Calu3 (cell line): ENCODE results near the gene IRF9. TPM values are rescaled to one million over a fixed set of nuclear protein-coding genes. Genes with fewer than 3 reads are reported as not detected.

Experiments
- BruUV-seq: library from RNA; stranded (reverse); fragments of 400-500 nt; replicated peaks from 2 replicates; lab custom pipeline; 2021; lab: Mats Ljungman, UMichigan
- CTCF ChIA-PET: fragments of 300-600 bp; sonication (Branson Sonifier 250); formaldehyde crosslinking; loops from one replicate; lab custom pipeline; 2022; ENCODE audit warnings: antibody characterized with exemption; lab: Charles Lee
- DNase-seq: peaks from one replicate; pipeline ENCODE4 v3.0.0; 2022
- H3K27ac Mint-ChIP-seq: one replicate; pipeline ENCODE4 v1.8.0; 2022; ENCODE audit warnings: mixed read lengths; ENCODE audit not compliant: unreplicated experiment
- H3K27me3 Mint-ChIP-seq: one replicate; pipeline ENCODE4 v1.8.0; 2022; ENCODE audit warnings: mixed read lengths; ENCODE audit not compliant: unreplicated experiment
- H3K36me3 Mint-ChIP-seq: one replicate; pipeline ENCODE4 v1.8.0; 2022; ENCODE audit warnings: mild to moderate bottlenecking, moderate library complexity, mixed read lengths; ENCODE audit not compliant: insufficient read depth, unreplicated experiment
- H3K4me1 Mint-ChIP-seq: one replicate; pipeline ENCODE4 v1.8.0; 2022; ENCODE audit warnings: mild to moderate bottlenecking, low read depth, mixed read lengths; ENCODE audit not compliant: unreplicated experiment
- H3K4me3 Mint-ChIP-seq: one replicate; pipeline ENCODE4 v1.8.0; 2022; ENCODE audit warnings: mild to moderate bottlenecking, low read depth, moderate library complexity, mixed read lengths; ENCODE audit not compliant: unreplicated experiment
- H3K9me3 Mint-ChIP-seq: one replicate; pipeline ENCODE4 v1.8.0; 2022; ENCODE audit warnings: low read depth, mixed read lengths; ENCODE audit not compliant: unreplicated experiment
- intact Hi-C: fragments of 100-400 bp; cut with micrococcal nuclease; formaldehyde crosslinking; loops from one replicate; pipeline ENCODE4 v1.10.0; 2022; ENCODE audit not compliant: unreplicated experiment
- total RNA-seq: library from RNA; stranded (reverse); gene quantifications from 2 replicates; pipeline ENCODE4 v1.2.3, GENCODE V29; 2022
- TF ChIP-seq, protein P1 (sequence below): fragments of 200-600 bp; IDR thresholded peaks from one replicate; pipeline ENCODE4 v1.8.0; 2022; ENCODE audit warnings: antibody characterized with exemption; ENCODE audit not compliant: unreplicated experiment

Gene IRF9
- total RNA-seq, 1 experiment from 2014 or later = 124 TPM

DNA sequence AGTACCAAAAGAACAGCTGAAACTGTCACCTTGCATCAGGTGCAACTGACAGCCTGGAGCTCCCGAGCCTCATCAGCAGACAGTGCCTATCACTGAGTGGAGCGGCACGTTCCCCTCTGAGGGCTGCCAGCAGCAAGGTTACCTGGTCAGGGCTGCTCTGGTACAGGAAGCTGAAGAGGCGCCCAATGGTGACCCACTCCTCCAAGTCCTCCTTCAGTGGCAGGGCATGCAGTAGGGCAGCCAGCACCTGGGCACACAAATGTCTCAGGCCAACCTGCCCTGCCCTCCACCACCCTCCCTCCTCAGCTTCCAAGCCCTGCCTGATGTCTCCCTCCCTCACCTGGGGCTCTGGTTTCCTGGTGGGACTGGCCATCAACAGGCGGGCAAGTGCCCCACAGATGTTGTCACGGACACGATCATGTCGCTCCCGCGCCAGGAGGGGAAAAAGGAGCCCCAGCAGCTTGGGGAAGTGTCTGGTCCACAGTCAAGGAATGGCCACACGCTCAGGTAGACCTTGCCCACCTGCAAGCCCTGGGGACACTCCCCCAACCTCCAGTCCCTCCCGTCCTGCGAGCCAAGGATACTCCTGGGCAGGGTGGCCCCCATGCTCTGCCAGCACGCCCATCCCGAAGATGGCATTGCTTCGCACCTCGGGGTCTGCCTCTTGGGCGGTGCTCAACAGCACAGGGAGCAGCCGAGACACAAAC is 20.5 kb downstream of the IRF9 start:
- H3K9me3 Mint-ChIP-seq = no peaks in the 10 kb centered on the region
- DNase-seq = no peak
- H3K27ac Mint-ChIP-seq = no peak overlapping the region
- H3K27me3 Mint-ChIP-seq = no peaks in the 10 kb centered on the region
- BruUV-seq = no TSS peak
- CTCF ChIA-PET = no interaction called here
- intact Hi-C loops = no loop called here
- TF ChIP-seq, protein P1, sequence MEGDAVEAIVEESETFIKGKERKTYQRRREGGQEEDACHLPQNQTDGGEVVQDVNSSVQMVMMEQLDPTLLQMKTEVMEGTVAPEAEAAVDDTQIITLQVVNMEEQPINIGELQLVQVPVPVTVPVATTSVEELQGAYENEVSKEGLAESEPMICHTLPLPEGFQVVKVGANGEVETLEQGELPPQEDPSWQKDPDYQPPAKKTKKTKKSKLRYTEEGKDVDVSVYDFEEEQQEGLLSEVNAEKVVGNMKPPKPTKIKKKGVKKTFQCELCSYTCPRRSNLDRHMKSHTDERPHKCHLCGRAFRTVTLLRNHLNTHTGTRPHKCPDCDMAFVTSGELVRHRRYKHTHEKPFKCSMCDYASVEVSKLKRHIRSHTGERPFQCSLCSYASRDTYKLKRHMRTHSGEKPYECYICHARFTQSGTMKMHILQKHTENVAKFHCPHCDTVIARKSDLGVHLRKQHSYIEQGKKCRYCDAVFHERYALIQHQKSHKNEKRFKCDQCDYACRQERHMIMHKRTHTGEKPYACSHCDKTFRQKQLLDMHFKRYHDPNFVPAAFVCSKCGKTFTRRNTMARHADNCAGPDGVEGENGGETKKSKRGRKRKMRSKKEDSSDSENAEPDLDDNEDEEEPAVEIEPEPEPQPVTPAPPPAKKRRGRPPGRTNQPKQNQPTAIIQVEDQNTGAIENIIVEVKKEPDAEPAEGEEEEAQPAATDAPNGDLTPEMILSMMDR = no peak
- no peaks in the 10 kb centered on the region for H3K4me1 Mint-ChIP-seq
- no peak overlapping the region for H3K4me3 Mint-ChIP-seq
- peaks cover 72% of the 10 kb centered on the region for H3K36me3 Mint-ChIP-seq

DNA sequence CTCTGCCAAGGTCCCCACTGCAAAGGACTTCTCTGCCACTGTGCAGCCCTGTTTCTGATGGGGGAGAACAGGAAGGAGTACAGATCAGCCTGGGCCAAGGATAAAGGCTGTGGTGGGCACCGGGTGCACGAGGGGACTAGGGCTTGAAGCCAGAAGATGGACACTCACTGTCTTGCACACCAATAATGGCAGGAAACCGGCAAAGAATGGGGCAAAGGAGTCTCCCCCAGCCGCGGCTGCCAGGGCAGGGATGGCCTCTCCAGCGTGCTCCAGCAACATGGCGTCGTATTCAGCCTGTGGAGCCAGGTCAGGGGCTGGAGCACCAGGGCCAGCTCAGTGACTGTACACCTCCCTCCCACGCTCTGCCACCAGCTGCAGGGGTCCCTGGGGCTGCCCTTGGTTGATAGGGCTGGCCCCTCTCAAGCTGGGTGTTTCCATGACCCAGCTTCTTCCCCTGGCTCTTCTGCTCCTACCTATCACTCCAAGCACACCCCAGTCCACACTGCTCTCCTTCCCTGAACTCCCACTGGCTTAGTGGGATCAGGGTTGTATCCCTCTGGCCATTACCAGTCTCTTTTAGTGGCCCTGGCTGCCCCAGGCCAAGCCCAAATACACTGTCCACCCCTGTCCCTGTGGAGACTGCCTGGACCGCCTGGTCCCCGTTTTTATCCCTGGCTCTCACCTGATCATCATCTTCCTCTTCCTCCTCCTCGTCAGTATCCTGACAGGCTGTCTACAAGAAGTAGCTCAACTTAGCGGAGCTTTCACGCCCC is 21.2 kb downstream of the IRF9 start:
- CTCF ChIA-PET = no interaction called here
- peaks cover 72% of the 10 kb centered on the region for H3K36me3 Mint-ChIP-seq
- BruUV-seq = no TSS peak
- H3K27ac Mint-ChIP-seq = peak overlapping the region; percentile 13
- TF ChIP-seq, protein P1 = no peak
- H3K4me3 Mint-ChIP-seq = no peak overlapping the region
- H3K4me1 Mint-ChIP-seq = peaks cover 5% of the 10 kb centered on the region
- no peaks in the 10 kb centered on the region for H3K27me3 Mint-ChIP-seq
- no peak for DNase-seq
- intact Hi-C loops = no loop called here
- no peaks in the 10 kb centered on the region for H3K9me3 Mint-ChIP-seq

DNA sequence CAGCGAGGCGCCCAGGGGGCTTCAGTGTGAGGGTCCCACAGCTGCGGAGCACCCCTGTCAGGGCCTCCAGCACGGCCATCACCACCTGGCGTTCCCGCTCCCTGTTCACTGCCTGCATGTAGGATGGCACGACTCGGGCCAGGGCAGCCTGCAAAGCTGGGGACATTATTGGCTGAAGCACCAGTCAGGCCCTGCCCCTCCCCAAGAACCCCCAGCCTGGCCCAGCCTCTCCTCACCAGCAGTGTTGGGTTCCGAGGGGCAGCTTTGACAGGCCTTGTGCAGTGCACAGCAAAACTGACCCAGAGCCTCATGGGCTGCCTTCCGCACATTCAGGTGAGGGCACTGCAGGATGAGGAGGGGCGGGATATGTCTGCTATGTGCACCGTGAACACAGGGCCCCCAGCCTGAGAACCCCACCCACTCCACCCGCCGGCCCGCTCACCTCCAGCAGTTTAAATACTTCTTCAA is 22.0 kb downstream of the IRF9 start:
- Mint-ChIP-seq H3K36me3 (peaks cover 70% of the 10 kb centered on the region), H3K27me3 (no peaks in the 10 kb centered on the region), H3K27ac (peak overlapping the region; percentile 13), H3K9me3 (no peaks in the 10 kb centered on the region), H3K4me3 (no peak overlapping the region), H3K4me1 (peaks cover 12% of the 10 kb centered on the region)
- no TSS peak for BruUV-seq
- CTCF ChIA-PET = no interaction called here
- no peak for DNase-seq
- TF ChIP-seq, protein P1 = no peak
- intact Hi-C loops = no loop called here

DNA sequence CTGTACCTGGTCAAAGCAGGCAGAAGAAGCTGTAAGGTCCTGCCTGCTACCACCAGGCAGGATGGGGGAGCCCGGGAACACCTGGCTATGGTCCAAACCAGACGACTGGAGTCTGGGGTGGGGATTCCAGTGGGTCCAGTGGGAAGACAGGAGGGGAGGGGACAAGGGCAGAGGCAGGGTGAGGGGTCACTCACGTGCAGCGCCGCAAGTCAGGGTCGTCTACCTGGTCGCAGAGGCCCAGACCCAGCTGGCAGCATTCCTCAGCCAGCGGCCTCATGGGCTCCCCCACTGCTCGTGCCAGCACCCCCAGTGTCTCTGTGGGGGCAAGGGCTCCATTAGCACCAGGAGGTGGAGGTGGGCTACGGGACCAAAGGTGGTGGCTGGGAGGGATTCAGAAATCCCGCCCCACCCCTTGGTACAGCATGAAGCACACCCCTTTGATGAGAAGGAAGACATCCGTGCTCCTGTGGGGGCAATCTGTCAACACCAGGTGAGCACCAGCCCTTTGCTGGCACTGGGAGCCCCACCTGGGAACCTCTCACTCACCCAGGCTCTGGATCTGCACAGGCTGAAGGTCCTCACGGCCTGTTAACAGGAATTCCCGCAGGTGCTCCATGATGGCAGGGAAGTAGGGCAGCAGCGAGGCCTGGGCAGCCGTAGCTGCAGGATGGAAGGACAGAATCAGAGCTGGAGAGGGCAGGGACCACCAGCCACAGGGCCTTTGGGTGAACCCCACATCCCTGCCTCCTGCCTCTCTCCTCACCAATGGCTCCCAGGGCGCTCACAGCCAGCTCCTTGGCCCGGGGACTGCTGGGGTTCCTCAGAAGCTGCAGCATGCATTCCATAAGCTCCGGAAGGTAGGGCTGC is 23.3 kb downstream of the IRF9 start:
- H3K36me3 Mint-ChIP-seq = peaks cover 78% of the 10 kb centered on the region
- H3K27ac Mint-ChIP-seq = no peak overlapping the region
- H3K4me3 Mint-ChIP-seq = no peak overlapping the region
- intact Hi-C loops = no loop called here
- no TSS peak for BruUV-seq
- H3K4me1 Mint-ChIP-seq = peaks cover 18% of the 10 kb centered on the region
- CTCF ChIA-PET = no interaction called here
- TF ChIP-seq, protein P1 = no peak
- no peaks in the 10 kb centered on the region for H3K27me3 Mint-ChIP-seq
- H3K9me3 Mint-ChIP-seq = no peaks in the 10 kb centered on the region
- DNase-seq = no peak
